Testis (tissue), 5 donors: ENCODE results near the gene DHH. TPM values are rescaled to one million over a fixed set of nuclear protein-coding genes. Genes with fewer than 3 reads are reported as not detected.

Experiments used
- DNase-seq: peaks from one replicate; pipeline ENCODE4 v3.0.0-alpha.2; 2019
- H3K27ac ChIP-seq, 2 donors: fragments of 200-600 bp; sonication (generic); one replicate each; pipeline ENCODE4 v1.5.1; 2019
- H3K27me3 ChIP-seq: fragments of 200-600 bp; sonication (generic); one replicate; pipeline ENCODE4 v1.5.1; 2019
- H3K36me3 ChIP-seq: fragments of 200-600 bp; sonication (generic); one replicate; pipeline ENCODE4 v1.5.1; 2017; ENCODE audit warnings: low read depth; ENCODE audit errors: missing control alignments
- H3K4me1 ChIP-seq: fragments of 200-600 bp; sonication (generic); one replicate; pipeline ENCODE4 v1.5.1; 2019
- H3K4me3 ChIP-seq, 2 donors: fragments of 200-600 bp; sonication (generic); one replicate each; pipeline ENCODE4 v1.5.1; 2017 to 2019
- H3K9me3 ChIP-seq: fragments of 200-600 bp; sonication (generic); one replicate; pipeline ENCODE4 v1.5.1; 2017
- CTCF ChIP-seq, 3 experiments: fragments of 450-650 bp in 2 of 3; fragments of 200-600 bp in 1 of 3; sonication (generic) in 1 of 3; IDR thresholded peaks; one replicate each; pipeline ENCODE4 v1.5.1; 2016 to 2019; ENCODE audit warnings: antibody characterized with exemption in 3 of 3, mild to moderate bottlenecking in 2 of 3, moderate library complexity in 1 of 3
- POLR2A ChIP-seq: fragments of 450-650 bp; IDR thresholded peaks from one replicate; pipeline ENCODE4 v1.6.1; 2017; ENCODE audit warnings: antibody characterized with exemption, mild to moderate bottlenecking, moderate library complexity
- WGBS, 2 donors: methylation state at CpG; one replicate each; pipeline ENCODE4 v1.1.5; 2018; 5-methylcytosine and 5-hydroxymethylcytosine counted together
- intact Hi-C: fragments of 100-400 bp; cut with DNase I; formaldehyde crosslinking; loops from one replicate; pipeline ENCODE4 v1.15.1; 2023; ENCODE audit warnings: low total_unique reads
- long read RNA-seq, 2 donors: transcript quantifications; one replicate each; lab custom pipeline, GENCODE V29; 2026
- polyA plus RNA-seq: library from polyadenylated mRNA; stranded (reverse); fragments of 350-450 nt; fragmentation: Illumina TruSeq; extraction: RNeasy Lipid Tissue Mini Kit (QIAGEN cat#74804); gene quantifications from one replicate; pipeline ENCODE4 v1.2.3, GENCODE V29; 2014; ENCODE audit warnings: low read depth, low replicate concordance; ENCODE audit not compliant: insufficient read depth
- total RNA-seq, 2 donors: library from RNA; depleted of rRNA; stranded (reverse); fragments of >200 nt; gene quantifications; one replicate each; pipeline ENCODE4 v1.2.3, GENCODE V29; 2016

Gene DHH
- 100 to 1,000 TPM in 1 of 2 donors, 10 to 100 TPM in 1; 97.6 to 148 TPM for total RNA-seq
- 40.0 TPM for polyA plus RNA-seq
- long read RNA-seq, donor 1, full-length matches to known transcripts: 5 of 5 reads
- long read RNA-seq, donor 1, partial matches to known transcripts: 0 of 5 reads
- long read RNA-seq, donor 1, other reads (novel, unspliced or antisense): 0 of 5 reads
- long read RNA-seq, donor 2, full-length matches to known transcripts: 10 of 10 reads
- long read RNA-seq, donor 2, partial matches to known transcripts: 0 of 10 reads
- long read RNA-seq, donor 2, other reads (novel, unspliced or antisense): 0 of 10 reads

- Histone ChIP-seq H3K4me1 (peaks cover 32% of the 10 kb centered on the region), H3K27ac (peak within 1 kb of the TSS in 1 of 2 donors; percentile 3), H3K4me3 (peak within 1 kb of the TSS; percentile 32 to 52), H3K27me3 (no peaks in the 10 kb centered on the region), H3K9me3 (no peaks in the 10 kb centered on the region), H3K36me3 (no peaks in the 10 kb centered on the region)
- TF ChIP-seq POLR2A: no peak
- no peak for TF ChIP-seq CTCF (IDR thresholded peaks at IDR 0.05)
- WGBS, 2 donors: 0 to 3% methylated on average over 10 to 40 of the region's 49 CpGs
- peak; percentile 90 for DNase-seq
- intact Hi-C loops: no loop called here
Observed at GRCh38 chr12:49094160-49094974, at the start of gene DHH. TSS of gene DHH (minus strand) at chr12:49094801. CDS start at chr12:49094512, 289 bp downstream.

GRCh38 chr12:49144384-49144783 is 49.8 kb upstream of the DHH start:
- Histone ChIP-seq H3K4me3 (no peak overlapping the region), H3K4me1 (no peaks in the 10 kb centered on the region), H3K9me3 (no peaks in the 10 kb centered on the region), H3K36me3 (no peaks in the 10 kb centered on the region), H3K27ac (no peak overlapping the region), H3K27me3 (no peaks in the 10 kb centered on the region)
- WGBS, 2 donors: 60 to 82% methylated on average over 2 of the region's 2 CpGs
- intact Hi-C loops: no loop called here
- TF ChIP-seq POLR2A: no peak
- TF ChIP-seq CTCF (IDR thresholded peaks at IDR 0.05): no peak
- DNase-seq: no peak

- intact Hi-C loops: no loop called here
- WGBS, 2 donors: 89 to 91% methylated on average over 2 of the region's 2 CpGs
- TF ChIP-seq CTCF (IDR thresholded peaks at IDR 0.05): no peak
- no peak for TF ChIP-seq POLR2A
Observed at GRCh38 chr12:49138999-49139398, 44.4 kb upstream of the DHH start.

GRCh38 chr12:49138587-49138986 is 44.0 kb upstream of the DHH start:
- TF ChIP-seq POLR2A (no peak), CTCF (IDR thresholded peaks at IDR 0.05) (no peak)
- peak; percentile 55 for DNase-seq
- H3K4me3 ChIP-seq: no peak overlapping the region
- 49 to 51% methylated on average over 2 of the region's 2 CpGs for whole genome bisulfite sequencing, 2 donors
- no peak overlapping the region for H3K27ac ChIP-seq
- intact Hi-C loops: no loop called here
- no peaks in the 10 kb centered on the region for H3K9me3 ChIP-seq
- no peaks in the 10 kb centered on the region for H3K36me3 ChIP-seq
- no peaks in the 10 kb centered on the region for H3K27me3 ChIP-seq
- no peaks in the 10 kb centered on the region for H3K4me1 ChIP-seq

More at GRCh38 chr12:49138999-49139398, 44.4 kb upstream of the DHH start:
- H3K4me3 ChIP-seq: no peak overlapping the region
- no peak for DNase-seq
- no peaks in the 10 kb centered on the region for H3K27me3 ChIP-seq
- no peaks in the 10 kb centered on the region for H3K36me3 ChIP-seq
- no peak overlapping the region for H3K27ac ChIP-seq
- no peaks in the 10 kb centered on the region for H3K4me1 ChIP-seq
- H3K9me3 ChIP-seq: no peaks in the 10 kb centered on the region
